ENCODE measurements around the gene CROCC.
"Not testable (repeated sequence)": the region's sequence is repeated elsewhere in the genome, so short reads cannot be mapped to it uniquely, and the experiment has no call there.

CROCC gene

GRCh38 chr1:16893796-16894195, 27.9 kb upstream of the CROCC start:
- DNase-seq, H3K27ac Mint-ChIP-seq, H3K9me3 Mint-ChIP-seq, CTCF ChIA-PET, H3K4me3 Mint-ChIP-seq, H3K36me3 Mint-ChIP-seq: not testable (repeated sequence)
- Mint-ChIP-seq H3K27me3 (peaks cover 54% of the 10 kb centered on the region), H3K4me1 (peaks cover 48% of the 10 kb centered on the region)

- H3K9me3 Mint-ChIP-seq, H3K36me3 Mint-ChIP-seq, H3K27ac Mint-ChIP-seq, CTCF ChIA-PET, DNase-seq, H3K4me3 Mint-ChIP-seq: not testable (repeated sequence)
- peaks cover 48% of the 10 kb centered on the region for H3K27me3 Mint-ChIP-seq
- H3K4me1 Mint-ChIP-seq: peaks cover 43% of the 10 kb centered on the region
Measured at GRCh38 chr1:16894338-16894737, 27.4 kb upstream of the CROCC start.

GRCh38 chr1:16895233-16895597, 26.5 kb upstream of the CROCC start:
- CTCF ChIA-PET: not testable (repeated sequence)

GRCh38 chr1:16895598-16896315, 26.0 kb upstream of the CROCC start, which contains the start of gene RNU1-2:
Gene RNU1-2 (plus strand): TSS chr1:16895980.
- peak; percentile 85 for DNase-seq
- H3K36me3 Mint-ChIP-seq, H3K9me3 Mint-ChIP-seq, CTCF ChIA-PET: not testable (repeated sequence)
- Mint-ChIP-seq H3K4me3 (peak within 1 kb of the TSS; percentile 63), H3K4me1 (peaks cover 38% of the 10 kb centered on the region), H3K27ac (peak within 1 kb of the TSS; percentile 98), H3K27me3 (peaks cover 35% of the 10 kb centered on the region)

More at GRCh38 chr1:16895233-16895597, 26.5 kb upstream of the CROCC start:
- peaks cover 35% of the 10 kb centered on the region for H3K4me1 Mint-ChIP-seq
- H3K27me3 Mint-ChIP-seq: peaks cover 40% of the 10 kb centered on the region
- H3K9me3 Mint-ChIP-seq, H3K36me3 Mint-ChIP-seq, DNase-seq: not testable (repeated sequence)
- H3K27ac Mint-ChIP-seq: peak overlapping the region; percentile 30
- peak overlapping the region; percentile 37 for H3K4me3 Mint-ChIP-seq

GRCh38 chr1:16896316-16897055, 25.2 kb upstream of the CROCC start:
- H3K9me3 Mint-ChIP-seq, CTCF ChIA-PET, H3K36me3 Mint-ChIP-seq: not testable (repeated sequence)
- peak; percentile 76 for DNase-seq
- peak overlapping the region; percentile 98 for H3K27ac Mint-ChIP-seq
- H3K4me1 Mint-ChIP-seq: peaks cover 44% of the 10 kb centered on the region
- H3K4me3 Mint-ChIP-seq: peak overlapping the region; percentile 63
- peaks cover 28% of the 10 kb centered on the region for H3K27me3 Mint-ChIP-seq

- DNase-seq, H3K36me3 Mint-ChIP-seq, CTCF ChIA-PET, H3K9me3 Mint-ChIP-seq: not testable (repeated sequence)
- Mint-ChIP-seq H3K27ac (peak overlapping the region; percentile 91), H3K4me3 (peak overlapping the region; percentile 53), H3K4me1 (peaks cover 52% of the 10 kb centered on the region), H3K27me3 (peaks cover 16% of the 10 kb centered on the region)
Measured at GRCh38 chr1:16897653-16898052, 24.1 kb upstream of the CROCC start.

- peaks cover 59% of the 10 kb centered on the region for H3K4me1 Mint-ChIP-seq
- H3K36me3 Mint-ChIP-seq, CTCF ChIA-PET, H3K4me3 Mint-ChIP-seq, H3K9me3 Mint-ChIP-seq, H3K27ac Mint-ChIP-seq, DNase-seq: not testable (repeated sequence)
- H3K27me3 Mint-ChIP-seq: peaks cover 11% of the 10 kb centered on the region
Measured at GRCh38 chr1:16898298-16898697, 23.4 kb upstream of the CROCC start.

GRCh38 chr1:16899020-16899419, 22.7 kb upstream of the CROCC start:
- H3K27ac Mint-ChIP-seq, H3K9me3 Mint-ChIP-seq, H3K4me3 Mint-ChIP-seq, CTCF ChIA-PET, H3K36me3 Mint-ChIP-seq, DNase-seq, H3K27me3 Mint-ChIP-seq: not testable (repeated sequence)
- H3K4me1 Mint-ChIP-seq: peaks cover 65% of the 10 kb centered on the region

GRCh38 chr1:16900751-16901150, 21.0 kb upstream of the CROCC start:
- no peaks in the 10 kb centered on the region for H3K9me3 Mint-ChIP-seq
- no peaks in the 10 kb centered on the region for H3K36me3 Mint-ChIP-seq
- peaks cover 57% of the 10 kb centered on the region for H3K4me1 Mint-ChIP-seq
- no peak overlapping the region for H3K27ac Mint-ChIP-seq
- H3K27me3 Mint-ChIP-seq: no peaks in the 10 kb centered on the region
- no peak overlapping the region for H3K4me3 Mint-ChIP-seq
- CTCF ChIA-PET: no interaction called here
- no peak for DNase-seq

GRCh38 chr1:16901371-16901770, 20.4 kb upstream of the CROCC start:
- H3K4me1 Mint-ChIP-seq: peaks cover 52% of the 10 kb centered on the region
- H3K27ac Mint-ChIP-seq, H3K9me3 Mint-ChIP-seq, H3K27me3 Mint-ChIP-seq, H3K36me3 Mint-ChIP-seq, DNase-seq, CTCF ChIA-PET, H3K4me3 Mint-ChIP-seq: not testable (repeated sequence)

- DNase-seq: peak; percentile 19
- CTCF ChIA-PET: no interaction called here
Measured at GRCh38 chr1:16903054-16903453, 18.7 kb upstream of the CROCC start.

GRCh38 chr1:16903458-16903796, 18.3 kb upstream of the CROCC start:
- CTCF ChIA-PET: no interaction called here
- Mint-ChIP-seq H3K9me3 (peaks cover 2% of the 10 kb centered on the region), H3K36me3 (peaks cover 4% of the 10 kb centered on the region), H3K27me3 (peaks cover 7% of the 10 kb centered on the region), H3K4me3 (no peak overlapping the region), H3K27ac (no peak overlapping the region), H3K4me1 (peaks cover 41% of the 10 kb centered on the region)
- no peak for DNase-seq

More at GRCh38 chr1:16903054-16903453, 18.7 kb upstream of the CROCC start:
- H3K9me3 Mint-ChIP-seq: peaks cover 2% of the 10 kb centered on the region
- peaks cover 4% of the 10 kb centered on the region for H3K36me3 Mint-ChIP-seq
- no peak overlapping the region for H3K27ac Mint-ChIP-seq
- H3K27me3 Mint-ChIP-seq: peaks cover 3% of the 10 kb centered on the region
- peaks cover 43% of the 10 kb centered on the region for H3K4me1 Mint-ChIP-seq
- no peak overlapping the region for H3K4me3 Mint-ChIP-seq

- DNase-seq: peak; percentile 100
- H3K27me3 Mint-ChIP-seq: peaks cover 8% of the 10 kb centered on the region
- CTCF ChIA-PET: interaction anchor here (1.3 kb wide), 1 partner anchor 18 kb away, joined by 3 read pairs; no protein-coding TSS in a partner anchor
Measured at GRCh38 chr1:16904560-16905109, 17.1 kb upstream of the CROCC start.

GRCh38 chr1:16905110-16905867, 16.4 kb upstream of the CROCC start:
- CTCF ChIA-PET: interaction anchor here (1.3 kb wide), 1 partner anchor 18 kb away, joined by 3 read pairs; no protein-coding TSS in a partner anchor
- H3K4me3 Mint-ChIP-seq: no peak overlapping the region

More at GRCh38 chr1:16904560-16905109, 17.1 kb upstream of the CROCC start:
- Mint-ChIP-seq H3K36me3 (peaks cover 4% of the 10 kb centered on the region), H3K4me3 (no peak overlapping the region), H3K9me3 (peaks cover 2% of the 10 kb centered on the region), H3K27ac (no peak overlapping the region), H3K4me1 (peaks cover 40% of the 10 kb centered on the region)

More at GRCh38 chr1:16905110-16905867, 16.4 kb upstream of the CROCC start:
- Mint-ChIP-seq H3K36me3 (peaks cover 4% of the 10 kb centered on the region), H3K4me1 (peaks cover 42% of the 10 kb centered on the region), H3K9me3 (peaks cover 2% of the 10 kb centered on the region), H3K27me3 (peaks cover 12% of the 10 kb centered on the region), H3K27ac (no peak overlapping the region)
- DNase-seq: peak; percentile 52
